K562 (cell line): ENCODE measurements around the gene COL7A1. TPM values are rescaled to one million over a fixed set of nuclear protein-coding genes. Genes with fewer than 3 reads are reported as not detected.

Source experiments
- ATAC-seq: fragments of 200-7000 bp; cut with Tn5 transposase; 3 replicates; pipeline ENCODE4 v1.9.1; 2020; ENCODE audit warnings: moderate library complexity
- BruUV-seq: library from RNA; stranded (reverse); fragments of 400-500 nt; replicated peaks from 2 replicates; lab custom pipeline; 2021; lab: Mats Ljungman, UMichigan
- CTCF ChIA-PET: fragments of 300-600 bp; formaldehyde crosslinking; extraction: SDS; loops from one replicate; lab custom pipeline; 2021; ENCODE audit warnings: low intra/inter-chr PET ratio; lab: Yijun Ruan, JAX
- POLR2A ChIA-PET: fragments of 300-600, 350-650 bp; sonication (Branson Sonifier 250); formaldehyde crosslinking; extraction: SDS; loops from one replicate; lab custom pipeline; 2021; ENCODE audit warnings: antibody characterized with exemption, inconsistent platforms; lab: Yijun Ruan, JAX
- DNase-seq, 4 experiments: peaks; one replicate each; pipeline versions ENCODE4 v3.0.0 to v3.0.0-alpha.2; 2011 to 2018; ENCODE audit warnings: low spot score in 3 of 4, mixed read lengths in 3 of 4; ENCODE audit errors: extremely low read depth in 1 of 4
- FAIRE-seq: peaks from 2 replicates; lab custom pipeline; 2011; peaks lifted over from hg19 to GRCh38; lab: Jason Lieb, UNC
- H2AFZ ChIP-seq: 2 replicates; pipeline ENCODE4 v1.6.0; 2011; ENCODE audit warnings: low read depth, low read length, control low read depth, inconsistent platforms
- H3K27ac ChIP-seq: fragments of 200-600 bp; 3 replicates; pipeline ENCODE4 v1.8.0; 2011; ENCODE audit warnings: low read depth, mild to moderate bottlenecking, control low read depth, inconsistent platforms, low read length, moderate library complexity, mixed read lengths; ENCODE audit errors: extremely low read depth
- H3K27me3 ChIP-seq, 2 experiments: fragments of 300-600 bp in 1 of 2; 2 replicates in 1 of 2; 3 replicates in 1 of 2; pipeline versions ENCODE4 v1.6.0 to v1.8.0; 2011; ENCODE audit warnings: inconsistent platforms in 2 of 2, low read length in 2 of 2, mild to moderate bottlenecking in 1 of 2, mixed read lengths in 1 of 2, moderate library complexity in 1 of 2; ENCODE audit not compliant: control insufficient read depth in 2 of 2, insufficient read depth in 2 of 2
- H3K36me3 ChIP-seq: fragments of 300-600 bp; 3 replicates; pipeline ENCODE4 v1.8.0; 2011; ENCODE audit warnings: mild to moderate bottlenecking, low read length, inconsistent platforms; ENCODE audit not compliant: control insufficient read depth, insufficient read depth
- H3K4me1 ChIP-seq, 2 experiments: fragments of 200-600 bp in 1 of 2; replicated peaks in 1 of 2; 2 replicates in 1 of 2; 3 replicates in 1 of 2; pipeline versions ENCODE4 v1.5.1 to v1.8.0; 2011; ENCODE audit warnings: inconsistent platforms in 2 of 2, low read length in 2 of 2, mild to moderate bottlenecking in 1 of 2, mixed read lengths in 1 of 2, moderate library complexity in 1 of 2; ENCODE audit not compliant: control insufficient read depth in 2 of 2, insufficient read depth in 2 of 2
- H3K4me2 ChIP-seq: 2 replicates; pipeline ENCODE4 v1.6.1; 2011; ENCODE audit warnings: low read length, control low read depth, inconsistent platforms, mixed read lengths; ENCODE audit not compliant: insufficient read depth
- H3K4me3 ChIP-seq: fragments of 200-600 bp; sonication (generic), shearing (Covaris generic); 2 replicates; pipeline ENCODE4 v1.5.1; 2016; ENCODE audit warnings: control low read depth, inconsistent platforms
- H3K79me2 ChIP-seq: fragments of 200-600 bp; 3 replicates; pipeline ENCODE4 v1.8.0; 2011; ENCODE audit warnings: low read length, inconsistent platforms; ENCODE audit not compliant: control insufficient read depth, insufficient read depth
- H3K9ac ChIP-seq, 2 experiments: 2 replicates each; pipeline versions ENCODE4 v1.6.0 to v1.6.1; 2011; ENCODE audit warnings: low read depth in 2 of 2, low read length in 2 of 2, control low read depth in 1 of 2, inconsistent platforms in 1 of 2, mild to moderate bottlenecking in 1 of 2, mixed read lengths in 1 of 2; ENCODE audit not compliant: insufficient read depth in 1 of 2
- H3K9me1 ChIP-seq: one replicate; pipeline ENCODE4 v1.6.0; 2011; ENCODE audit warnings: inconsistent platforms, mild to moderate bottlenecking, low read length, moderate library complexity; ENCODE audit not compliant: control insufficient read depth, insufficient read depth
- H3K9me3 ChIP-seq: replicated peaks from 2 replicates; pipeline ENCODE4 v1.5.1; 2011; ENCODE audit warnings: low read depth, low read length, inconsistent platforms; ENCODE audit not compliant: control insufficient read depth, insufficient read depth
- H4K20me1 ChIP-seq: replicated peaks from 2 replicates; pipeline ENCODE4 v1.6.1; 2011; ENCODE audit warnings: low read length, inconsistent platforms, mixed read lengths; ENCODE audit not compliant: control insufficient read depth, insufficient read depth
- BHLHE40 ChIP-seq: IDR thresholded peaks from 2 replicates; pipeline ENCODE4 v1.6.1; 2011; ENCODE audit warnings: low read length, improper control_type of control experiment
- CBFA2T3 ChIP-seq: fragments of 450-650 bp; IDR thresholded peaks from 2 replicates; pipeline ENCODE4 v1.6.1; 2017
- HES1 ChIP-seq: fragments of 450-650 bp; IDR thresholded peaks from 2 replicates; pipeline ENCODE4 v1.6.1; 2016; ENCODE audit warnings: low read depth, mild to moderate bottlenecking, moderate library complexity
- KAT2B ChIP-seq: IDR thresholded peaks from one replicate; pipeline ENCODE4 v1.6.1; 2012; ENCODE audit warnings: low read depth, mild to moderate bottlenecking, control low read depth, inconsistent platforms, low read length, moderate library complexity
- NFE2L1 ChIP-seq: fragments of 450-650 bp; IDR thresholded peaks from 2 replicates; pipeline ENCODE4 v1.6.1; 2016; ENCODE audit warnings: missing genetic modification characterization, low read depth, mild to moderate bottlenecking, missing compliant biosample characterization, moderate library complexity, borderline replicate concordance
- PREB ChIP-seq: sonication (generic); formaldehyde crosslinking; IDR thresholded peaks from 2 replicates; pipeline ENCODE4 v1.8.1; 2023; ENCODE audit warnings: mild to moderate bottlenecking, missing genetic modification reagents
- STAT5B ChIP-seq: fragments of 250-450 bp; sonication (Bioruptor Pico); IDR thresholded peaks from 2 replicates; pipeline ENCODE4 v1.8.0; 2021; ENCODE audit warnings: mild to moderate bottlenecking, inconsistent platforms
- WHSC1 ChIP-seq: IDR thresholded peaks from one replicate; pipeline ENCODE4 v1.6.1; 2012; ENCODE audit warnings: low read length, control low read depth, inconsistent platforms
- ZNF445 ChIP-seq: fragments of 250-450 bp; sonication (Bioruptor Pico); IDR thresholded peaks from 2 replicates; pipeline ENCODE4 v1.4.0; 2020; ENCODE audit warnings: low read depth, mild to moderate bottlenecking, moderate library complexity
- WGBS: fragments of 100-300 bp; shearing (Covaris generic); methylation state at CpG from one replicate; pipeline ENCODE4 v1.1.6; 2016; ENCODE audit warnings: low coverage, mixed read lengths; ENCODE audit not compliant: insufficient coverage; ENCODE audit errors: missing lambda C conversion rate; 5-methylcytosine and 5-hydroxymethylcytosine counted together
- in situ Hi-C: fragments of 300-500 bp; cut with MboI; formaldehyde crosslinking; loops from 4 replicates; pipeline ENCODE4 v1.15.0; 2018; ENCODE audit warnings: inconsistent platforms, mixed read lengths
- intact Hi-C: fragments of 100-400 bp; cut with micrococcal nuclease; formaldehyde crosslinking; loops from 2 replicates; pipeline ENCODE4 v1.14.2; 2022
- polyA plus RNA-seq, 8 experiments: library from polyadenylated mRNA; depleted of rRNA in 4 of 8; stranded (reverse) in 5 of 8; unstranded in 3 of 8; fragments of >200 nt; fragmentation: Nextera tagmentation in 2 of 8; fragmentation: Illumina TruSeq in 1 of 8; extraction: Ambion mirVana in 2 of 8; extraction: Trizol in 1 of 8; gene quantifications; 2 replicates each; pipeline versions ENCODE4 v1.2.1 to v1.2.3, GENCODE V29; 2011 to 2014; ENCODE audit warnings: inconsistent platforms in 1 of 8, missing spikeins in 1 of 8
- total RNA-seq, 7 experiments: library from RNA; depleted of rRNA in 6 of 7; stranded (reverse); fragments of >200 nt in 6 of 7; fragmentation: Illumina TruSeq in 2 of 7; extraction: Trizol in 2 of 7; gene quantifications; 2 replicates each; pipeline versions ENCODE4 v1.2.1 to v1.2.3, GENCODE V29; 2011 to 2021; ENCODE audit warnings: low replicate concordance in 1 of 7

COL7A1 gene
- total and polyA plus RNA-seq, 9 of the 15 experiments (the other 6 are each of a cell fraction or from before 2014, with no cell fraction given), result 0.09 to 0.66 (median 0.35) TPM; not detected in 3

GRCh38 chr3:48619541-48620524 is 24.7 kb upstream of the COL7A1 start:
- intact Hi-C loops, result no loop called here
- Histone ChIP-seq H3K4me3 (no peak overlapping the region), H3K9ac (no peak overlapping the region), H3K4me1 (peaks cover 0 to 7% of the 10 kb centered on the region in 2 experiments; a peak in 2 of 5 replicates), H4K20me1 (no peaks in the 10 kb centered on the region), H3K79me2 (no peaks in the 10 kb centered on the region), H3K4me2 (no peak overlapping the region), H3K36me3 (no peaks in the 10 kb centered on the region; the same call in 2 of the 3 replicates), H2AFZ (no peak overlapping the region), H3K27ac (no peak overlapping the region), H3K27me3 (no peaks in the 10 kb centered on the region), H3K9me1 (no peaks in the 10 kb centered on the region), H3K9me3 (peaks cover 6% of the 10 kb centered on the region; the same call in 1 of the 2 replicates)
- ATAC-seq, result no peak
- no peak for DNase-seq
- no peak for TF ChIP-seq NFE2L1
- TF ChIP-seq CBFA2T3, result no peak
- no peak for TF ChIP-seq STAT5B (CRISPR knock-in tag)
- no peak for TF ChIP-seq KAT2B
- TF ChIP-seq ZNF445 (CRISPR knock-in tag), result no peak
- TF ChIP-seq HES1, result no peak
- TF ChIP-seq WHSC1, result no peak
- TF ChIP-seq BHLHE40, result no peak
- no peak for TF ChIP-seq PREB (CRISPR knock-in tag)
- no TSS peak for BruUV-seq
- CTCF ChIA-PET, result no interaction called here
- in situ Hi-C loops, result no loop called here
- FAIRE-seq, result no peak
- POLR2A ChIA-PET, result interaction anchor here (1.1 kb wide), 1 partner anchor 15 kb away, joined by 5 read pairs; the partner anchor contains the start of gene SLC26A6
- WGBS, result 20% methylated on average over 6 of the region's 7 CpGs
